ENCODE data around the gene RRBP1. TPM values are rescaled to one million over a fixed set of nuclear protein-coding genes. Genes with fewer than 3 reads are reported as not detected.

The RRBP1 gene
- total and polyA plus RNA-seq, 2 of the 4 experiments (the other 2 are of a cell fraction) = 90.2 to 136 TPM

DNA sequence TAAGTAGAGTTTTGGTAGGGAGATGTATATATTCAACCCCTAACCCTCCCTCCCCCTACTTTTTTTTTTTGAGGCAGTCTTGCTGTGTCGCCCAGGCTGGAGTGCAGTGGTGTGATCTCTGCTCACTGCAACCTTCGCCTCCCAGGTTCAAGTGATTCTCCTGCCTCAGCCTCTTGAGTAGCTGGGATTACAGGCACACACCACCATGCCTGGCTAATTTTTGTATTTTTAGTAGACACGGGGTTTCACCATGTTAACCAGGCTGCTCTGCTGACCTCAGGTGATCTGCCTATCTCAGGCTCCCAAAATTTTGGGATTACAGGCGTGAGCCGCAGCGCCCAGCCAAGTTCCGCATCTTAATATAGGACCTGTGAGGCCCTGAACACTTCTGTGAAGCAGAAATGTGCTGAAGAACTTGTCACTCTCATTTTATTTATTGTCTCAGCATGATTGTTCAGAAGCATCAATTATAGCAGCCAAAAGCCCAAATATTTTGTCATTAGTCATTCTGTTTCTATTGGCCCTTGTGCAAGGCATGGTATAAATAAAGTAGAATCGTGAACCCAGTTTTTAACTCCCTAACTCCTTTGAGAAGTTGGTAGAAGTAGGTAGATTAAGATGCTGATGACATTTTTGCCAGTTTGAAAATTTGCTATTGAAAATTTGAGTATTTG lies 92.7 kb downstream of the RRBP1 start:
- no peak overlapping the region; the same call in 1 of the 2 replicates for H3K4me2 ChIP-seq (ENCODE audit: low read depth, low read length)
- no peak overlapping the region for H3K23ac ChIP-seq (ENCODE audit: low read depth, low read length)
- H4K8ac ChIP-seq (ENCODE audit: low read depth in 2 of 2, low read length in 2 of 2) = no peak overlapping the region
- H3K56ac ChIP-seq (ENCODE audit: extremely low read depth, insufficient read depth, low read length) = no peak overlapping the region
- no peak overlapping the region for H2BK5ac ChIP-seq (ENCODE audit: low read depth, low read length, poor library complexity, severe bottlenecking)
- no peak overlapping the region for H4K5ac ChIP-seq (ENCODE audit: low read depth, low read length)
- no peak overlapping the region for H2BK15ac ChIP-seq (ENCODE audit: low read depth, low read length)
- no peak overlapping the region for H3K4me3 ChIP-seq (ENCODE audit: insufficient read depth, low read depth, low read length)
- peaks cover 20% of the 10 kb centered on the region for H3K9me1 ChIP-seq (ENCODE audit: insufficient read depth, low read length)
- H2AK5ac ChIP-seq (ENCODE audit: low read depth, low read length) = no peak overlapping the region
- no peaks in the 10 kb centered on the region for H3K27me3 ChIP-seq (ENCODE audit: control insufficient read depth, insufficient read depth, low read length)
- no peak overlapping the region for H2BK120ac ChIP-seq (ENCODE audit: low read depth, low read length)
- H3K18ac ChIP-seq (ENCODE audit: low read depth, low read length) = no peak overlapping the region
- H3K27ac ChIP-seq (ENCODE audit: insufficient read depth, low read length) = no peak overlapping the region
- no peak overlapping the region for H3K14ac ChIP-seq (replicated peaks; ENCODE audit: low read depth, low read length)
- no TSS peak for BruUV-seq (replicated peaks)
- no peak for DNase-seq
- ChIA-PET POLR2A (ENCODE audit: unreplicated experiment) (no interaction called here), CTCF (interaction anchor here (1.5 kb wide), 1 partner anchor 18 kb away, joined by 4 read pairs; no protein-coding TSS in a partner anchor)
- dilution Hi-C loops (cut with HindIII; ENCODE audit: low sequenced_read_pairs, unreplicated experiment) (no loop called here), intact Hi-C loops (cut with micrococcal nuclease) (no loop called here), in situ Hi-C loops (cut with MboI; ENCODE audit: low sequenced_read_pairs) (no loop called here)
- ATAC-seq (ENCODE audit: low read depth) = no peak
- no peak overlapping the region for H2AK9ac ChIP-seq (replicated peaks; ENCODE audit: low read depth, low read length, poor library complexity)
- no peaks in the 10 kb centered on the region for H3K9me3 ChIP-seq (ENCODE audit: control insufficient read depth, insufficient read depth, low read length)
- no peak overlapping the region for H2AFZ ChIP-seq (replicated peaks; ENCODE audit: low read length, poor library complexity)
- H3K79me1 ChIP-seq (ENCODE audit: low read depth in 1 of 2, low read length in 2 of 2) = peaks cover 3 to 63% of the 10 kb centered on the region in 2 experiments
- H4K91ac ChIP-seq (ENCODE audit: insufficient read depth, low read depth, low read length) = no peak overlapping the region
- H2BK20ac ChIP-seq (ENCODE audit: low read depth, low read length) = no peak overlapping the region
- 97% methylated on average over 5 of the region's 8 CpGs; no CpG with 5 or more reads in 1 of the 2 experiments for WGBS, 2 experiments (ENCODE audit: extremely low coverage in 2 of 2, insufficient read length in 1 of 2)
- H3K4me1 ChIP-seq (ENCODE audit: control insufficient read depth, insufficient read depth, low read length) = peaks cover 16% of the 10 kb centered on the region
- no peak overlapping the region for H3K9ac ChIP-seq (ENCODE audit: low read depth, low read length)
- H4K20me1 ChIP-seq (ENCODE audit: insufficient read depth, low read length) = peaks cover 95% of the 10 kb centered on the region
- peaks cover 8% of the 10 kb centered on the region for H3K36me3 ChIP-seq (ENCODE audit: control insufficient read depth, insufficient read depth, low read length)
- H3K4ac ChIP-seq (ENCODE audit: low read depth, low read length) = no peak overlapping the region
- TF ChIP-seq MXI1 (IDR thresholded peaks at IDR 0.05; ENCODE audit: borderline replicate concordance, low read depth, low read length) = no peak
- no peak for TF ChIP-seq RFX5 (IDR thresholded peaks at IDR 0.05; ENCODE audit: low read depth, low read length)
- no peak for TF ChIP-seq MAZ (IDR thresholded peaks at IDR 0.05; ENCODE audit: borderline replicate concordance, low read depth, low read length)
- TF ChIP-seq, protein P1, sequence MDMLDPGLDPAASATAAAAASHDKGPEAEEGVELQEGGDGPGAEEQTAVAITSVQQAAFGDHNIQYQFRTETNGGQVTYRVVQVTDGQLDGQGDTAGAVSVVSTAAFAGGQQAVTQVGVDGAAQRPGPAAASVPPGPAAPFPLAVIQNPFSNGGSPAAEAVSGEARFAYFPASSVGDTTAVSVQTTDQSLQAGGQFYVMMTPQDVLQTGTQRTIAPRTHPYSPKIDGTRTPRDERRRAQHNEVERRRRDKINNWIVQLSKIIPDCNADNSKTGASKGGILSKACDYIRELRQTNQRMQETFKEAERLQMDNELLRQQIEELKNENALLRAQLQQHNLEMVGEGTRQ (IDR thresholded peaks at IDR 0.05; ENCODE audit: low read depth, low read length) = no peak
